ENCODE measurements around the gene CD22. TPM values are rescaled to one million over a fixed set of nuclear protein-coding genes. Genes with fewer than 3 reads are reported as not detected.
A peak's percentile ranks its signal among the peaks of the same experiment; 100 is the strongest.
"Not testable (repeated sequence)": the region's sequence is repeated elsewhere in the genome, so short reads cannot be mapped to it uniquely, and the experiment has no call there.

The CD22 gene
- total RNA-seq, 1 experiment from 2014 or later: 15.4 TPM

- in situ Hi-C loops (cut with HindIII; ENCODE audit: low pct_unique_long_range_greater_than_20kb, low sequenced_read_pairs): loop anchor here (10.0 kb wide), 1 partner anchor 85 kb away; no protein-coding TSS in a partner anchor
- DNase-seq (ENCODE audit: low read depth): peak; percentile 19
These were observed 20.9 kb downstream of the CD22 start for GRCh38 chr19:35349614-35350521.

DNA sequence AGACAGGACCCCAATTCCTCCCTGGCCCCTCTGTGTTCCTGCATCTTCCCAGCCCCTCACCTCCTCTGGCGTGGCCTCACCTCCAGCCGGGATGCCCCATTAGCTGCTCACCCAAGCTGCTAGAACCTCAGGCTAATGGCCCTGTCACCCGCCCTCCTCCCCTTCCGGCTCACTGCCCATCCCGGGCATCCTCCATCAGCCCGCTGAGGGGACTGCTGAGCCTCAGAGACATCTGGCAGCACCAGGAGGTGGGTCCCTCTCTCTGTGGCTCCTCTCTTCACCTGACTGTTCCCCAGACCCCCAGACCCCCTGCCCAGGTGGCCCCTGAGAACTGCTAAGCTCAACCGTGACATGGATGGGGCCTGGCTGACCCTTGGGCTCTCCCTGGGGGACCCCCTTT is 21.6 kb downstream of the CD22 start:
- peak; percentile 66 for DNase-seq (ENCODE audit: low read depth)
- in situ Hi-C loops (cut with HindIII; ENCODE audit: low pct_unique_long_range_greater_than_20kb, low sequenced_read_pairs): loop anchor here (10.0 kb wide), 1 partner anchor 84 kb away; no protein-coding TSS in a partner anchor

GRCh38 chr19:35351411-35352176 is 22.6 kb downstream of the CD22 start:
- in situ Hi-C loops (cut with HindIII; ENCODE audit: low pct_unique_long_range_greater_than_20kb, low sequenced_read_pairs): loop anchor here (10.0 kb wide), 1 partner anchor 83 kb away; no protein-coding TSS in a partner anchor
- DNase-seq (ENCODE audit: low read depth): no peak

DNA sequence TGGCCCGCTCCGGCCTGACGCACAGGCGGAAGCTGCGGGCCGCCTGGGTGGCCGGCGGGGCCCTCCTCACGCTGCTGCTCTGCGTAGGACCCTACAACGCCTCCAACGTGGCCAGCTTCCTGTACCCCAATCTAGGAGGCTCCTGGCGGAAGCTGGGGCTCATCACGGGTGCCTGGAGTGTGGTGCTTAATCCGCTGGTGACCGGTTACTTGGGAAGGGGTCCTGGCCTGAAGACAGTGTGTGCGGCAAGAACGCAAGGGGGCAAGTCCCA is 23.1 kb downstream of the CD22 start:
- no peak for DNase-seq (ENCODE audit: low read depth)
- in situ Hi-C loops (cut with HindIII; ENCODE audit: low pct_unique_long_range_greater_than_20kb, low sequenced_read_pairs): loop anchor here (10.0 kb wide), 1 partner anchor 83 kb away; no protein-coding TSS in a partner anchor

DNA sequence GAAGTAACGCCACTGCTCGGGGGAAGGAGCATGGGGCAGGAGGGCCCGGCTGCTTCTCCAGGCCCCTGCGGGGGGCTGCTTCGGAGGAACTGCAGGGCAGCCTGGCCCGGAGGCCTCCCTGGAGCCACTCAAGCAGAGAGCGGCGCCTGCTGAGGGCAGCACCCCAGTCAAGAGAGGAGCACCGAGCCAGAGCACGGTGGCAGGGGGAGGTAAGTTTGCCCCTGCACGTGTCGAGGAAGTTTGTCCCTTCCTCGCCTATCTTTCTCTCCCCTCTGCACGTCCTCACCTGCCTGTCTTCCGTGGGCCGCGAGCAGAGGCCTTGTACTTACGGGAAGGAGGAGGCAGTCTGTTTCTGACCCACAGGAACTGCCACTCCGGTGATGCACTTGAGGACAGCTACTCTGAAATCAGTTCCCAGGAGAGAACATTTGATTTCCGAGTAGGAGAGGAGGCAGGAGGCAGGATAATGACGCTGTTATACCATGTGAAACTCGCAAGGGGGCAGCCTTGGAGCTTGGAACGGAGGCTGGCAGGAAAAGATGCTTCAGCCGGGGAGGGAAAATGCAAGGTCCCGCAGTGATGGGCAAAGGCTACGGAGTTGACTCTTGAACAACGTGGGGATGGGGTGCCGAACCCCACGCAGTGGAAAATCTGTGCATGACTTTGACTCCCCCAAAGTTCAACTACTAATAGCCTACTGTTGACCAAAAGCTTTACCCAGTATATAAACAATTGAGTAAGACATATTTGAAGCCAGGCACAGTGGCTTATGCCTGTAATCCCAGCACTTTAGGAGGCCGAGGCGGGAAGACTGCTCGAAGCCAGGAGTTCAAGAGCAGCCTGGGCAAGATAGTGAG is 23.7 kb downstream of the CD22 start:
- DNase-seq (ENCODE audit: low read depth): peak; percentile 72
- in situ Hi-C loops (cut with HindIII; ENCODE audit: low pct_unique_long_range_greater_than_20kb, low sequenced_read_pairs): loop anchor here (10.0 kb wide), 1 partner anchor 82 kb away; no protein-coding TSS in a partner anchor

- DNase-seq (ENCODE audit: low read depth): no peak
- in situ Hi-C loops (cut with HindIII; ENCODE audit: low pct_unique_long_range_greater_than_20kb, low sequenced_read_pairs): loop anchor here (10.0 kb wide), 1 partner anchor 81 kb away; no protein-coding TSS in a partner anchor
These were observed 24.6 kb downstream of the CD22 start for GRCh38 chr19:35353635-35354034.

DNA sequence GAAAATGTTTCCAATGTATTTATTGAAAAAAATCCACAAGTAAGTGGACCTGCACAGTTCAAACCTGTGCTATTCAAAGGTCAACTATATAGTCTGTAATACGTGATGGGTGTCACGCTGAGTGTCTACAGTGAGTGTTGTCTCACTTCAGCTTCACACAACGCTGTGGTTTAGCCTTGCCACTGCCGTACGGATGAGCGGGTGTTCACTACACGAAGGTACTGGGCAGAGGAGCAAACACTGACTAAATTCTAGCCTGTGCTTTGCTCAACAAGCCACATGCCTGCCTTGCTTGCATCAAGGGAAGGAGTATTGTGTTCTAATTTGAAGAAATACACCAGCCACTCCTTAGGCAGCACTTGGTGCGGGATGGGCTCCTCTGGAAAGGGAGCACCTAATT is 25.9 kb downstream of the CD22 start:
- in situ Hi-C loops (cut with HindIII; ENCODE audit: low pct_unique_long_range_greater_than_20kb, low sequenced_read_pairs): loop anchor here (10.0 kb wide), 1 partner anchor 80 kb away; no protein-coding TSS in a partner anchor
- no peak for DNase-seq (ENCODE audit: low read depth)

DNA sequence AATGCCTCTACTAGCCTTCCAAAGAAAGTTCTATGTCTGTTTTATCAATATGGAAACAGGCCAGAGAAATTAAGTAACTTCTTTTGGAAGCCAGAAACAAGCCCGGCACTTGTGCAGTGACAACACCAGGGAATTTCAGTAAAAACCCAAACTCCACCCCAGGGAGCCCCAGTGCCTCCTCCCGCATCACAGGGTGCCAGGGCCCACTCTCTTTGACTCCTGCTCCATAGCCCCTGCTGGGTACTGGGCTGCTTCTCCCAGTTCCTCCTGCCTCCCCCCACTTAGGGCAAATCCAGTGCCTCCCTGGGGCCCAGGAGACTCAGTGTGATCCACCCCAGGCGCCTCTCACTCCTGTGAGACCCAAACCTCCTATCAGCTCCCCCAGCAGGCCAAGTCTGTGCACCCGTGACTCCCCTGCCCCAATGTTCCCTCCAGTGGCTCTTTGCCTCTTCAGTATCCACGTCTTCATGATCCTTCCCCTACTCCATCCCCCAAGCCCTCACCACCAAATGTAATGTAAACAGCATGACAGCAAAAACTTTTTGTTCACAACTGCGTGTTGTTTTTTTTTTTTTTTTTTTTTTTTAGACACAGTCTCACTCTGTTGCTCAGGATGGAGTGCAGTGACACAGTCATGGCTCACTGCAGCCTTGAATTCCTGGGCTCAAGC is 26.9 kb downstream of the CD22 start:
- in situ Hi-C loops (cut with HindIII; ENCODE audit: low pct_unique_long_range_greater_than_20kb, low sequenced_read_pairs): loop anchor here (10.0 kb wide), 1 partner anchor 79 kb away; no protein-coding TSS in a partner anchor
- DNase-seq (ENCODE audit: low read depth): peak; percentile 34

DNA sequence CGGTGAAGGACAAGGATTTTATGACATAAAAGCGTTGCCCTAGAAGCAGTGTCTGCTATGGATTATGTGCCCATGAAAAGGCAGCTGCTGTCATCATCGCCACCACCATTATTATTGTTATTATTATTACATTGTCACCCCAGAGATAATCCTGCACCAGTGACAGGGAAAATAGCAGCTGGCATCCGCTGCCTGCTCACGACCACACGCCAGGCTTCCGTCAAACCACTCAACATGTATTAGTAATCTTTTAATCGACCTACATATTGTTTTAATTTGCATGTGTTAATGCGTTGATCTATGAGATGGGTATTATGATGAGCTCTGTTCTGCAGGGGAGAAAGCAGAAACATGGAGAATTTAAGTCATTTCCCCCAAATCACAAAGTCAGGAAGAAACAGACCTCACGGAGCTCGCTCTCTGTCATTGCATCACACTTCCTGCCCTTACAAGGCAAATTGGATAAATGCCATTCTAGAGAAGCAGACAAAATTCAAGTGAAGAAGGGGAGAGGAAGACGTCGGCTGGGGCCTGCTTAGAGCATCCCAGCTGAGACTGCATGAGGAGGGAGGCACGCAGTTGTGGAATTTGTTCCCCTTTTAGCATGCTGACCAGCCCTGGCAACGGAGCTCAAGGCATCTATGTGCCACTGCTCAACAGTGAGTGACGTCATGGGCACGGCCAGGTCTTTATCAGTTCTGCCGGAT is 29.0 kb downstream of the CD22 start, which contains the start of gene FFAR3:
FFAR3 (plus strand) TSS at position 594 of the 707 bp plus-strand sequence. CDS start 431 bp downstream, outside the sequence.
- in situ Hi-C loops (cut with HindIII; ENCODE audit: low pct_unique_long_range_greater_than_20kb, low sequenced_read_pairs): loop anchor here (10.0 kb wide), 1 partner anchor 77 kb away; no protein-coding TSS in a partner anchor
- no peak for DNase-seq (ENCODE audit: low read depth)

GRCh38 chr19:35358834-35359233 is 29.8 kb downstream of the CD22 start:
- DNase-seq (ENCODE audit: low read depth): not testable (repeated sequence)
- in situ Hi-C loops (cut with HindIII; ENCODE audit: low pct_unique_long_range_greater_than_20kb, low sequenced_read_pairs): loop anchor here (10.0 kb wide), 1 partner anchor 76 kb away; no protein-coding TSS in a partner anchor

- DNase-seq (ENCODE audit: low read depth): not testable (repeated sequence)
- in situ Hi-C loops (cut with HindIII; ENCODE audit: low pct_unique_long_range_greater_than_20kb, low sequenced_read_pairs): loop anchor here (10.0 kb wide), 1 partner anchor 75 kb away; no protein-coding TSS in a partner anchor
These were observed 30.4 kb downstream of the CD22 start for GRCh38 chr19:35359395-35359794.

DNA sequence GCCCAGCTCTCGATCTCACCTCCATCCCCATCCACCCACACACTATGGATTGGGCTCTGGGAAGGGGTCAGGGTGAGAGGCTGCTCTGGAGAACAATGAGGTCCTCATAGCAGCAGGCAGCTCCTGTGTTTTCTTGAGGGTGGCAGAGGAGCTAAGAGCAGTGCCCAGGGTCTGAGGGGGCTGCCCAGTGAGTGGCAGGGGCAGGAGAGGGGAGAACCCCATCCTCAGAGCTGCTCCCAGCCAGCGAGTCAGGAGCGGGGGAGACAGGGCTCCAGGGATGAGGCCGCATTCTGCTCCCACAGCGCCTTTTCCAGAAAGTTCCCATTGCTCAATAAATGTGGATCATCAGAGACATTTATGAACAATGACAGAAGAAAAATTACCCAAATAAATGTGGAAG is 31.1 kb downstream of the CD22 start:
- in situ Hi-C loops (cut with HindIII; ENCODE audit: low pct_unique_long_range_greater_than_20kb, low sequenced_read_pairs); DNase-seq (ENCODE audit: low read depth): not testable (repeated sequence)

DNA sequence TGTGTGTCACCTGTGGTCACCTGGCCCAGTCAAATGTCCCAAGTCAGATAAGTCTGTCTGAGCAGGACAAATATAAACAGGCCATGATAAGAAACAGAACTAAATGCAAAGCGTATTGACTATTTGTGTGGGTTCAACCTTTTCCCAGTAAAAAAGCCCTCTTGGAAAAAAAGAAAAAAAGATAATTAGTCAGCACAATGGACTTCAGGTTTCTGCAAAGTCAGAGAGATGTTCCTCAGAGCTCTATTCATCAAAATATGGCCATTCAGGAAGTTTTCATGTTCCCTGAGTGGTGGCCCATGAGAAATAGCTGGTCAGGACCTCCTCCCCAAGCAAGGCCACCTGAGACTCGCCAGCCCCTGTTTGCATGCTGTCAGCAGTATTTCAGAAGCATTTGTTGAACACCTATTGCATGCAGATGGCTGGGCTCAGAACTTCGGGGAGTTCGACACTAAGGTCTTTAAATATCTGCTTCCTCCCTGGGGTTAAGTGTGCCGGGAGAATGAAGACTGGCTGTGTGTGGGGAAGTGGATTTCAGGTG is 32.0 kb downstream of the CD22 start:
- in situ Hi-C loops (cut with HindIII; ENCODE audit: low pct_unique_long_range_greater_than_20kb, low sequenced_read_pairs): no loop called here
- no peak for DNase-seq (ENCODE audit: low read depth)

DNA sequence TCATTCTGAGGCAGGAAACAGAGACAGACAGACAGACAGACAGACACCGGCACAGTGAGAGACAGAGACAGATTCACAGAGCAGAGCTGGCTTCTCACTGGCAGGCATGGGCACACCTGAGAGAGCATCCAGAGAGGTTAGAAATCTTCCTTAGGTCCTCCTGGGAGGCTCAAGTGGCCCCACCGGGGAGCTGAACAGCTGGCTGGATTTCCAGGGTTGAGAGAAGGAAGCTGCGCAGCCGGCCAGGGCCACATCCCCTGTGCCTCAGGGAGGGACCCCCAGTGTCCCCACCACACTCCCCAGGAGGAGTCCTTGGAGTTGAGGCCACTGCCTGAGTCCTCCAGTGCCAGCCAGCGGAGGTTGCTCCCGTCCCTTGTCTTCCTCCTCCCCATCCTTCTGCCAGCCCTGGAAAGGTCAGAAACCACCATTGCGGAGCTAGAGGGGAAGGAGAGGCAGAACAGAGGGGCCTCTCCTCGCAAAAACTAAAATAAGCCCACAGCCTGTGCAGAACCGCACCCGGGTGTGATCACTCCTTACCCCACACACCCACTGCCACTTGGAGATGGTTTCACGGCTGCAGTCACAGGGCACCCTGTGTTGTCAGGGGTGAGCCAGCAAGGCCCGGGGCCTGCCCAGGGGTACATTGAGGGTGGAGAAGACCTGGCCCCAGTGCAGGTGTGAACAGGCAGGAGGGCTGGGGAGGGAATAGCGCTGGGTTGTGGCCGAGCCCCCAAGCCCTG is 33.4 kb downstream of the CD22 start:
- no peak for DNase-seq (ENCODE audit: low read depth)
- in situ Hi-C loops (cut with HindIII; ENCODE audit: low pct_unique_long_range_greater_than_20kb, low sequenced_read_pairs): no loop called here

- in situ Hi-C loops (cut with HindIII; ENCODE audit: low pct_unique_long_range_greater_than_20kb, low sequenced_read_pairs): no loop called here
- no peak for DNase-seq (ENCODE audit: low read depth)
These were observed 34.1 kb downstream of the CD22 start for GRCh38 chr19:35363001-35363590.

All from Caki2 (cell line).